HepG2 (cell line): Measurements from ENCODE around the gene KIF17. TPM values are rescaled to one million over a fixed set of nuclear protein-coding genes. Genes with fewer than 3 reads are reported as not detected.

Experiments used
- CTCF ChIP-seq: sonication (generic); formaldehyde crosslinking; IDR thresholded peaks from 2 replicates; pipeline ENCODE4 v1.5.0; 2020; ENCODE audit warnings: mild to moderate bottlenecking, missing genetic modification reagents, moderate library complexity
- STAT6 ChIP-seq: sonication (generic); formaldehyde crosslinking; IDR thresholded peaks from 2 replicates; pipeline ENCODE4 v1.4.0; 2020; ENCODE audit warnings: missing genetic modification reagents, mild to moderate bottlenecking, borderline replicate concordance
- TCF7L2 ChIP-seq: IDR thresholded peaks from 2 replicates; pipeline ENCODE4 v1.6.1; 2011; ENCODE audit warnings: mild to moderate bottlenecking, low read depth, low read length, moderate library complexity
- YEATS2 ChIP-seq: sonication (generic); formaldehyde crosslinking; IDR thresholded peaks from 2 replicates; pipeline ENCODE4 v1.4.0; 2020; ENCODE audit warnings: missing genetic modification reagents, borderline replicate concordance
- ZBTB44 ChIP-seq: sonication (generic); formaldehyde crosslinking; IDR thresholded peaks from 2 replicates; pipeline ENCODE4 v1.4.0; 2020; ENCODE audit warnings: missing genetic modification reagents
- ZBTB7A ChIP-seq: sonication (generic); formaldehyde crosslinking; IDR thresholded peaks from 2 replicates; pipeline ENCODE4 v1.8.0; 2022; ENCODE audit warnings: mild to moderate bottlenecking, missing genetic modification reagents
- ZKSCAN8 ChIP-seq: IDR thresholded peaks from 2 replicates; pipeline ENCODE4 v1.6.1; 2016; ENCODE audit warnings: borderline replicate concordance, missing genetic modification reagents, missing compliant biosample characterization
- ZNF282 ChIP-seq: fragments of 450-650 bp; IDR thresholded peaks from 2 replicates; pipeline ENCODE4 v1.6.1; 2018; ENCODE audit not compliant: partially characterized antibody
- ZNF496 ChIP-seq: sonication (generic); formaldehyde crosslinking; IDR thresholded peaks from 2 replicates; pipeline ENCODE4 v1.8.1; 2023; ENCODE audit warnings: mild to moderate bottlenecking, moderate library complexity, missing genetic modification reagents; ENCODE audit not compliant: insufficient replicate concordance
- ZNF609 ChIP-seq: sonication (generic); formaldehyde crosslinking; IDR thresholded peaks from 2 replicates; pipeline ENCODE4 v1.4.0; 2020; ENCODE audit warnings: mild to moderate bottlenecking, missing genetic modification reagents, borderline replicate concordance
- ZNF746 ChIP-seq: sonication (generic); formaldehyde crosslinking; IDR thresholded peaks from 2 replicates; pipeline ENCODE4 v1.8.0; 2022; ENCODE audit warnings: mild to moderate bottlenecking, missing genetic modification reagents
- ZSCAN25 ChIP-seq: sonication (generic); formaldehyde crosslinking; IDR thresholded peaks from 2 replicates; pipeline ENCODE4 v1.8.0; 2022; ENCODE audit warnings: mild to moderate bottlenecking, missing genetic modification reagents
- polyA plus RNA-seq, 8 experiments: library from polyadenylated mRNA; depleted of rRNA in 3 of 8; stranded (reverse) in 7 of 8; unstranded in 1 of 8; fragments of >200 nt; fragmentation: Illumina TruSeq in 4 of 8; extraction: Trizol in 4 of 8; gene quantifications; 2 replicates each; pipeline versions ENCODE4 v1.2.1 to v1.2.3, GENCODE V29; 2011 to 2016; ENCODE audit warnings: low read depth in 4 of 8, missing spikeins in 1 of 8, mixed read lengths in 1 of 8; ENCODE audit not compliant: insufficient read depth in 1 of 8
- total RNA-seq, 5 experiments: library from RNA; depleted of rRNA; stranded (reverse); fragments of >200 nt; fragmentation: Illumina TruSeq; extraction: Trizol; gene quantifications; 2 replicates each; pipeline ENCODE4 v1.2.3, GENCODE V29; 2016; ENCODE audit warnings: low read depth in 1 of 5
- TF ChIP-seq, protein P1 (sequence below): IDR thresholded peaks from 2 replicates; pipeline ENCODE4 v1.6.1; 2012; ENCODE audit warnings: low read depth, low read length, improper control_type of control experiment

KIF17 gene
- total and polyA plus RNA-seq, 2 of the 13 experiments (the other 11 are each of a cell fraction or from before 2014, with no cell fraction given): 0.24 to 0.44 TPM

- no peak for TF ChIP-seq STAT6 (CRISPR knock-in tag)
- TF ChIP-seq TCF7L2: no peak
- no peak for TF ChIP-seq ZNF496 (CRISPR knock-in tag)
- no peak for TF ChIP-seq ZNF282
- TF ChIP-seq ZBTB7A (CRISPR knock-in tag): peak; percentile 60; the same call in 1 of the 2 replicates
- TF ChIP-seq ZNF609: no peak
- TF ChIP-seq, protein P1, sequence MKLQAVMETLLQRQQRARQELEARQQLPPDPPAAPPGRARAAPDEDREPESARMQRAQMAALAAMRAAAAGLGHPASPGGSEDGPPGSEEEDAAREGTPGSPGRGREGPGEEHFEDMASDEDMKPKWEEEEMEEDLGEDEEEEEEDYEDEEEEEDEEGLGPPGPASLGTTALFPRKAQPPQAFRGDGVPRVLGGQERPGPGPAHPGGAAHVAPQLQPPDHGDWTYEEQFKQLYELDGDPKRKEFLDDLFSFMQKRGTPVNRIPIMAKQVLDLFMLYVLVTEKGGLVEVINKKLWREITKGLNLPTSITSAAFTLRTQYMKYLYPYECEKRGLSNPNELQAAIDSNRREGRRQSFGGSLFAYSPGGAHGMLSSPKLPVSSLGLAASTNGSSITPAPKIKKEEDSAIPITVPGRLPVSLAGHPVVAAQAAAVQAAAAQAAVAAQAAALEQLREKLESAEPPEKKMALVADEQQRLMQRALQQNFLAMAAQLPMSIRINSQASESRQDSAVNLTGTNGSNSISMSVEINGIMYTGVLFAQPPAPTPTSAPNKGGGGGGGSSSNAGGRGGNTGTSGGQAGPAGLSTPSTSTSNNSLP: no peak
- no peak for TF ChIP-seq ZKSCAN8 (CRISPR knock-in tag)
- peak; percentile 32; the same call in 1 of the 2 replicates for TF ChIP-seq YEATS2 (CRISPR knock-in tag)
- peak; percentile 90 for TF ChIP-seq CTCF
- no peak for TF ChIP-seq ZNF746 (CRISPR knock-in tag)
- peak; percentile 63 for TF ChIP-seq ZSCAN25
- no peak for TF ChIP-seq ZBTB44 (CRISPR knock-in tag)
Observed at GRCh38 chr1:20696397-20697333, 21.1 kb downstream of the KIF17 start (continued).
